NCI-H446 (cell line): ENCODE results near the gene UBE2H.
"Not testable (repeated sequence)": the region's sequence is repeated elsewhere in the genome, so short reads cannot be mapped to it uniquely, and the experiment has no call there.

Source experiments
- DNase-seq, 2 experiments: peaks; one replicate each; lab custom pipeline; 2025; lab: John Stamatoyannopoulos, UW

Gene UBE2H

DNA sequence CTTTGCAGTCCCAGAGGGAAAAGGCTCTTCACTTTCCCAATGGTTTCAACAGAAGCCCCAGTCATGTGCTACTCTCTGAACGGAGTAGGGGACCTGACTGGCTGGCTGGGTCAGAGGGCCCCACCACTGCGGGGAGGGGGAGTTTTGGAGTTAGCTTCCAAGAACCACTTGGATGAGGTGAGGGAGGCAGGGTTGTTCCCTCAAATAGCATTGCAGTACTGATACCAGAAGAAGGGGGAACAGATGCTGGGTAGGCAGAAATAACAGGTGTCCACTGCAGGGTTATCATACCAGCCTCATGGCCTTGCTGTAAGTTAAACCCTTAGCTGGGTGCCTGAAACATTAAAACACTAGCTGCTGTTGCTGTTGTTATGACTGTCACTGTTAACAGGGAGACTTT is 131.3 kb downstream of the UBE2H start:
- DNase-seq = no peak

DNA sequence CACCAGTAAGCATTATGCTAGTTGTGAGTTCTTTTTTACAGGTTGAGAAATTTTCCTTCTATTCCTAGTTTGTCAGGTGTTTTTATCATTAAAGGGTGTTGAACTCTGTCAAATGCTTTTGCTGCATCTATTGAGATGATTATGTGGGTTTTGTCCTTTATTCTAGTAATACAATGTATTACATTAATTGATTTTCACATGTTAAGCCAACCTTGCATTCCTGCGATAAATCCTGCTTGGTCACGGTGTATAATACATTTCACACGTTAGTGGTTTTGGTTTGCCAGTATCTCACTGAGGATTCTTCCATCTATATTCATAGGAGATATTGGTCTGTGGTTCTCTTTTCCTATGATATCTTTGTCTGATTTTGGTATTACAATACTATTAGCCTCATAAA is 136.0 kb downstream of the UBE2H start:
- no peak for DNase-seq

DNA sequence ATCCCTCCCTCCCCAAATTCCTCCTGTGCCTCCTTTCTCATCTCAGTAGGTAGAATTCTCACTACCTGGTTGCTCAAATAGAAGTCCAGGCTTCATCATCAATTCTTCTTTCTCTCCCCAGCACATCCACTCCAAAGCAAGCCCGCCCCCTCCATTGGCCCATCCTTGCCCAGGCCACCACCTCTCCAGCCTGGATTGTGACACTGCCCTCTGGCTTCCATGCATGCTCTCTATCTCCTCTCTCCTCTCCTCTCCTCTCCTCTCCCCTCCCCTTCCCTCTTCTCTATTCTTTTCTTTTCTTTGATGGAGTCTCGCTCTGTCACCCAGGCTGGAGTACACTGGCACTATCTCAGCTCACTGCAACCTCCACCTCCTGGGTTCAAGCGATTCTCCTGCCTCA is 144.9 kb downstream of the UBE2H start:
- DNase-seq = no peak

DNA sequence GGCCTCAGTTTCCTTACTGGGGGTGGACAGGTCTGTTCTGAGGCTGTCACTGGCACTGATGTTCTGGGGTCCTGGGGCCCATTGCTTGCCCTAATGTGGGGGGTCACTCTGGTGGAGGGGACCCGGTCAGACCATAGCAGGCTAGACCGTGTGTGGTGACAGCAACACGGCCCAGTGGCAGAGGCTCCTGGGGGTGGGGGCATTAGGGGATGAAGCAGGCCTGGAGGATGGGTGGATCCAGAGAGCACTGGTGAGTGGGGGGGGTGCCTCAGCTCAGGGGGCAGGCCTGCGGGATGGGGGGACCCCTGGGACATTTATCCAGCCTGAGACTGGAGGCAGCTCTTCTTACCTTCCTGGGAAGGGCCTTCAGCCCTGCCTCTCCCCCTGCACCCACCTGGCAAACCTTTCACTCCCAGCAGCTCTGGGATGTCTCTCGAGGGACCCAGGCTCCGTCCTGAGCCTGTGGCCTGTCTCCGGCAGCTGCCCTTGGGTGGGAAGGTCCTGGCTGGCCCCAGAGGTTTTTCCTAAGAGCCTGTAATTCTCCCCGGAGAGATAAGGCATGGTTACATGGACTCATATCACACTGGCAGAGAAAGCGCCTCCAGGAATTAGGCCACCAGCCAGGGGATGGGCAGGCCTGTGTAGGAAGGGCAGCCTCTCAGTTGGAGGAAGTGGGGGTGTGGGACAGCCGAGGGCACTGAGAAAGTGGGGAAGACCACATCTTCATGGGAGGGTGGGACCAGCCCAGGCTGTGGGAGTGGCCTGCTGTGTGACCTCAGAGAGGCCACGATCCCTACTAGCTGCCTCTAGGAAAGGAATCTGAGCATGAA is 147.7 kb downstream of the UBE2H start:
- DNase-seq = no peak

DNA sequence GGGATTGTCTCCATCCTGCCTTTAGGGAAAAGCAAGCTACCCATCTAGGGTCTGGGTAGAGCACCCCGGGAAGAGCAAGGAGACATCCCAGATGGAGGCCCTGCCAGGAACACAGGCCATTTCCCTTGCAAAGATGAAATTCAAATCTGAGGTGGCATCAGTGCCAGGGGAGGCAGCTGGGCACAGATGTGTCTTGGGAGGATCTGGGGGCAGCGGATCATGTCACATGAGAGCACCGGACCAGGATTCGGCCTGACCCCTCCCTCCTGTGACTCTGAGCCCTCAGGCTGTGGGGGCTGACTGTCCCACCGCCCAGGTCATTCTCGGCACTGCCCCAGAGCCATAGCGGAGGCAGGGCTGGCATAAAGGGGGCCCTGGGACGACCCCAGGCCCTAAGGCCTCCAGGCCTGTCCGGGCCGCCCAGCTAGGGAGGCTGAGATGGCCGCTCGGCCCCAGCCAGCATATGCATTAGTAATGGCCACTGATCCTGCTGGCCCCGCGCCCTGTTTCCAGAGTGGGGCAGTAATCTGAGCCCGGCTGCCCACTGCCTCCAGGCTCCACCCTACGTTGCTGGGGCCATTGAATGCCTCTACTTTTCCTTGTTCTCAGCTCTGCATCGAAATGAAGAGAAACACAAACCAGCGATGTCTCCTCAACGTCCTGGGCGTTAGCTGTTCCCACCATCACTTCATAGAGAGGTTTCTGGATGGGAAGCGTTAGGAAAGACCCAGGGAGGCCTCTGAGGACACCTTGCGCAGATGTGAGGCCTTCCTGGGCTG is 148.5 kb downstream of the UBE2H start:
- DNase-seq = no peak

DNA sequence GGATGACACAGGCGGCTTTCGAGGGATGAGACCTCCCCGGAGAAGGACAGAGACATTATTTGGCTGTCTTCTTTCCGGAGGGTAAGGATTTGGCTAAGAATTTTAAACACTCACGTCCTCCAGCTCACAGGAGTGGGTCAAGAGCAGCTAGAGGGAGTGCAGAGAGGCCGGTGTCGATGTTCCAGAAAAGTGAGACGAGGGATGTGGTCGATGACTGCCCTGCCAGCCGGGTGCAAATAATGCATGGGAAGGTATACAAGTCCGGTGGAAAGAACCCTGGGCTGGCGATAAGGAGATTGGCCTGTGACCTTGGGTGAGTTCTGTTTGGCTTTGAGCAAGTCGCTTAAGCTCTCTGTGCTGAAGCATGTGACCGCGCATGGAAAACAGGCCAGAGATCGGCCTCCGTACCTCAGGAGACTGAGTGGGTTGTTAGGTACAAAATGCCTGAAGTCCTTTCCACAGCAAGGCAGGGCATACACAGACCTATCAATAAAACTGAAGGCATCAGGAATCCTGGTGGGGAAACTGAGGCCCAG is 149.1 kb downstream of the UBE2H start:
- DNase-seq = no peak

DNA sequence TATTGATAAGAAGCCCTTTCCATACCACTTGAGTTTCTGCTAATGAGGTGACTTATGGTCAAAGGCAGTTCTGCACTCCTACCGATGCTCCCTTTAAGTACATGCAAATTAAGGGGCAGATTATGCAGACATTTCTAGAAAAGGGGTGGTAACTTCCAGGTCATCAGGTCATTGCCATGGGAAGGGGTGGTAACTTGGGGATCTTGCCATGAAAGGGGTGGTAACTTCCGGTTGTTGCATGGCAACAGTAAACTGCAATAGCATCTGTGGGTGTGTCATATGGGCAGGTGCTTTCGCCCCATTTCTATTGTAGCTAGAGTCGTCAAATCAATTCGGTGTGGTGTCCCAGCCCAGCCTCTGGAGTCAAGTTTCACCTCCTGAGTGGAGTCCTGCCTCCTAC is 150.9 kb downstream of the UBE2H start:
- DNase-seq = no peak

DNA sequence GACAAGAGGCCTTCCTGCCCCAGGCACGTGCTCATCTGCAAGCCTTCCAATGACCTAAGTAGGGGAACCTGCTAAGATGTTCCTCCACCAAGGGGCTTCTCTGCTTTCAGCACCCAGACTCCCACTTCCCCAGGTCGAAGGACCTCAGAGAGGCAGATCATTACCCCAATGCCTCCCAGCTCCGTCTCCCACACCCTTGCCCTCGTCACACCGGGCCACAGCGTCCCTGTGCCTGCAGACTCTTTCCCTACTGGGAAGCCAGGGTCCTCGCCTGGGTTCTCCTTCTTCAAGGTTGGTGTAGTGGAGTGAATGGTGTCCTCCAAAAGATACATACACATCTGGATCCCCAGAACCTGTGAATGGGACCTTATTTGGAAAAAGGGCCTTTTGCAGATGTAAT is 151.9 kb downstream of the UBE2H start:
- no peak for DNase-seq

DNA sequence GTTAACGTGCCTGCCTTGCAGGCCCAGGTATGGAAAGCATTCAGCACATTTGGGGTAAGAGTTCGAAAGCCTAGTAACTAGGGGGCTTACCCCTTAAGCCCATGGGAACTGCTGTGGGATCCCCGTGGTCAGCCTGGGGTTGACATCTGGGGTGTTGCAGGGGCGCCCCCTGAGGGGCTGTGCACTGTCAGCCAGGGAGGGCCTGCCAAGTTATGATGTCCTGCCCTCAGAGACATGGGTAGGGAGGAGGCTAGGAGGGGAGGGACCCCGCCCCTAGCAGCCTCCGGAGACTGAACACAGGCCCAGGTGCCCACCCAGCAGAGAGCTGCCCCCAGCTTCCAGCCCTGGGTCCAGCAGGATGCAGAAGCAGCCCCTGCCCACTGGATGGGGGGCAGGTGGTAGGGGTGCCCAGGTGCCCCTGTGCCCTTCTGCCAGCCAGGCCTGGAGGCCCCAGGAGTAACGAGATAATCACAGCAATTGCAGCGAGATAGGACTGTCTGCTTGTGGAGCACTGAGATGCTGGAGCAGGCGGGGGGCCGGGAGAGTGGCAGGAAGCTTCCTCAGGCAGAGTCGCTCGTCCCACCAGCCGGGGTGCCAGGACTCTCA is 153.3 kb downstream of the UBE2H start:
- no peak for DNase-seq

DNA sequence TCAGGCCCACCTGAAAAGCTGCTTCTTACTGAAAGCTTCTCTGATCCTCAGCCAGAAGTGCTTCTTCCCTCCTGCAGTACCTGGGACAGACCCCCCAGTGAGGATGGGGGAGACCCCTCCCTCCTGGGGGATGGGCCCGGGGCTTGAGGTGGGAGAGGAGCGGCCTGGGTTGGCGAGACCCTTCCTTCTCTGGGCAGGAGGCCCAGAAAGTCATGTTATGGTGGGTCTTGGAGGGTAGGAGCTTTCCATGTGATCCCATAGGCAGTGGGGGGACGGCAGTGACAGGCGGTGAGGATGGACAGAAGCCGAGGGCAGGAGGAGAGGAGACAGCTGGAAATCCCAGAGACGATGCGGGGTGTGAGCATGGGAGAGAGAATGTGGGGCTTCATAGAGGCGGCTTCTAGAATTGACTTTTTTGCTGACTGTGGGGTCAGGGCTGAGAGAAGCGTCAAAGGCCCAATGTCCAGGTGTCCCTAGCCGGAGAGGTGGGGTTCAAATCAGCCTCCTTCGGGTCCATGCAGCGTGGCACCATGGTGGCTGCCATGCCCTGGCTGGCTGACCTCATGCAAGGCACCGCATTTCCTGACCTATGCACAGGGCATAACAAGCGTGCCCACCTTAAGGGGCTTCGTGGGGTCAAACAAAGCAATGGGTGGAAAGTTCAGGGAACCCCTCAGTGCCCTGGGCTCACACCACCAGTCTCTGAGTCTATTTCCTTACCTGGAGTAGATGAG is 154.0 kb downstream of the UBE2H start:
- DNase-seq = no peak

DNA sequence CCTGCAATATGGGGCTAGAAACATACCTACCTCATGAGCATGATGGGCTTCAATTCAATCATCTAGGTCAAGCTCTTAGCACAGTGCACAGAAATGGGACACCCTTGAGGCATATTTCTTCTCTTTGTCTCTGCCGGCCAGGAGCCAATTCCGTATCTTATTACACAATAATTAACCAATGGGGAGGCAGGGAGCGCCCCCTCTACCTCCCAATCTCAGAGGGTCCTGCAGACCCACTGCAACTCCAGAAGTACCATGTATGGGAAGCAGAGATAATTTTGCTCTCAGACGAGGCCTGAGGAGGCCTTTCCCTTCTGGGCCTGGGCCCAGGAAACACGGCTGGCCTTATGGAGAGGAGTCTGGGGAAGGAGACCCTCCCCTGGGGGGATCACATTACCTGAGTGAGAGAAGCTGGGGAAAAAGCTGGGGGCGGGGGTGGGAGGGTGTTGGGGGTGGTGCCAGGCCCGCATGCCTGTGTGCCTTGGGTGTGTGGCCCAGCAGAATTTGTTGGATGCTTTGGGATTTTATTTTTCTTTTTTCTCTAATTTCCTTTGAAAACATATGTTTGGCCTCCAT is 155.5 kb downstream of the UBE2H start:
- no peak for DNase-seq

DNA sequence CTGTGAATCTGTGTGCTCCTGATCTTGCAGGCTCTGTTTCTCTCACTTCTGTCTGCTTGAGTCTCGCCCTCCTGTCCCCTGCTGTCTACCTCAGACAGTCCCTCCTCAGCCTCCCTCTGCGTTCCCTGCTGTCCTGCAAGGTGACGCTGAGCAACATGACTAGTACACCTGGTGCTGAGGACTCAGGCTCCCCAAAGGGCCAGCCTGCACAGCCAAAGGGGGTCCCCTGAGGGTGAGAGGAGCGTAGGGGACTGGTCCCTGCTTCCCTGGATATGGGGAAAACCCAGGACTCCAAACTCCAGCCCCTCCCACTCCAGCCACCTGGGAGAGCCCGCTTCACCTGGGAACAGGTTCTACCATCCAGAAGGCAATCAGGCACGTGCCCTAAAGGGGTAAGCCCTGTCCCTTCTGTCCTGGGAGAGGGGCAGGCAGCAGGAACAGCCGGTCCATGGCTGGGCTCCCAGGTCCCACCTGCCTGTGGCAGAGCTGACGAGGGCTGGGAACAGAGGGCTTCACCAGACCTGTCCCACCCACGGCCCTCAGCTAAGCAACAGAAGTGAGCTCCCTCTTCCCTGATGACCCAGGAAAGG is 156.5 kb downstream of the UBE2H start:
- no peak for DNase-seq

DNA sequence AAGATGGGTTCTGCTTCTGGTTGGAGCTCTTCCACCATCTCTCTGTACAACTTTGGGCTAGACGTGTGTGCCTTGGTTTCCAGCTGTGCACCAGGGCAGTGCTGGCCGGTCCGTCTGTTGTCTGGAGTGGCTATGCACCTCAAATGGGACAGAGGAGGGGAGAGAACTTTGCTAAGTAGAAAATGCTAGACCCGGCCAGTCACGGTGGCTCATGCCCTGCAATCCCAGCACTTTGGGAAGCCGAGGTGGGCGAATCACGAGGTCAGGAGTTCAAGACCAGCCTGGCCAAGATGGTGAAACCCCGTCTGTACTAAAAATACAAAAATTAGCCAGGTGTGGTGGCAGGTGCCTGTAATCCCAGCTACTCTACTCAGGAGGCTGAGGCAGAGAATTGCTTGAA is 158.3 kb downstream of the UBE2H start:
- not testable (repeated sequence) for DNase-seq

DNA sequence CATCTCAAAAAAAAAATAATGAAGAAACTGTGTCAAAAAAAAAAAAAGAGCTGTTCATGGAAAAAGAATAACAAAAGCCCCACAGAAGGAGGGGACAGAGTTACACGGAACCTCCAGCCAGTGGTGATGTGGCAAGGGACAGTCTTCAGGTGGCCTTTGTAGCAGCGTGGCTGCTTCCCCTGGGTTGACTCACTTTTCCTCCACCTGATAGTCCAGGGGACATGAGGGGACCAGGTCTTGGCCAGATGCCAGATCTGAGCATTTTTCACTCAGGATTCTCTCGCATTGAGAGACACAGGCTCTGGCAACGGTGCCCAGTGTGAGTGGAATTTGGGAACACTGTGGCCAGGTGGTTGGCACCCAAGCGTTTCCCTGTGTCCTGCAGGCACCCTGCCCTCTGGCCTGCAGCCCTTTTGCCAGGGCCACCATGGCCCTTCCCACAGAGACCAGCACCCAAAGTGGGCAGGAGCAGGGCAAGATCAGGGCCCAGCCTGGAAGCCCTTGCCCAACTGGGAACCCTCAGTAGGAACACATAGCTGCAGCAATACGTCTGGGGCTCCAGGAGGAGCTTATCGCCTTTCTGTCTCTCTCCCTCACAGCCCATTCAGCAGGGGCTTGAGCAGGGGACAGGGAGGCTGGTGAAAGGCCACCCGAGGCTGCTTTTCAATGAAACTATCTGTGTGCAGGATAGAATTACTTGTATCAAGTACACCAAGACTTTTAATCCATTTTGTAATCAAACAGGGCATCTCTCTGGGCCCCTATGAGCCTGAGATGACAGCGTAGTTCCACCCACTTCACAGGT is 159.1 kb downstream of the UBE2H start:
- no peak for DNase-seq

DNA sequence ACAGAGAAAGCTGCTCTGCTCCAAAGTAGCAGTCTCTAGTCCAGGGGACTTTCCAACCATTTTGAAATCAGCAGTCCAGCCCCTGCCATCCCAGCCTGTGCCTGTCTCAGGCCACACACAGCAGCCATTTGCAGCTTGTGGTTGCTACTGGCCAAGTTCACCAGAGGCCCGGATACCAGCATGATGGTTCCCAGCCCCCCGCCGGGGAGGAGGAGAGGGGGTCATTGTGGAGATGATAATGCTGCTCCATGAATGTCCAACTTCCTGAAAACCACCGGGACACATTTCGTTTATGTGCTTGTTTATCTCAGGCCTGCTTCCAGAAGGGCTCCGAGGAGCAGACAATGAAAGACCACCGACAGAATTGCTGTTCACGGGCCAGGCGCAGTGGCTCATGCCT is 160.0 kb downstream of the UBE2H start:
- no peak for DNase-seq

DNA sequence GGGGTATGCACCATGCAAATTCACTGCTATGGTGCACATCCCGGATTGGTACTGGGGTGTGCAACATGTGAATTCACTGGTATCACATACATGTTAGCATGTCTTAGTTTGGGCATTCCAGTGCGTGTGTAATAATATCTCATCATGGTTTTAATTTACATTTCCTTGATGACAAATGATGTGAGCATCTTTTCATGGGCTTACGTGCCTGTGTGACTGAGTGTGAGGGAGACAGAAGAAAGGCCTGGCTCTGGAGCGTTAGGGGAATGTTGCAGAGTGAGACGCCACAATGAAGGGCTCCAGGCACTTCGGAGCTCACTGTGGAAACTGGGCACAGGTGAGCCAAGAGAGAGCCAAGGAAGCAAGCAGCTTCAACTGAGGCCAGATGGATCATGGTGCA is 162.6 kb downstream of the UBE2H start:
- DNase-seq = no peak

DNA sequence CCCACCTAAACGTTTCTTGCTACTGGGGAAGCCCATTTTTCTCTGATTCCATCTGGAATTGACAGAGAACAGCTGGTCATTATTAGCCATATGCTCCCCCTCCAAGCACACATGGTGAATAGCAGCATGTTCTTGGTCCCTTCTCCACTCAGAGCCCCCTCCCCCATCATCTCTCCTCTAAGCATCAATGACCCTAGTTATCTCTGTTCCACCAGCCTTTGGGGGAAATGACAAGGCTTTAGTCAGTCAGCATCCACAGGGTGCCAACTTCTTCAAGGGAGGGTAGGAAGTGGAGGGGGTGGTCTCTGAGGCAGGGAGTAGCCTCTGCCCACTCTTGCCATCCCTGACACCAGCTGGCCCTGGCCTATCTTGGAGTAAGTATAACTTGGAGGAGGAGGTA is 163.1 kb downstream of the UBE2H start:
- DNase-seq = no peak

DNA sequence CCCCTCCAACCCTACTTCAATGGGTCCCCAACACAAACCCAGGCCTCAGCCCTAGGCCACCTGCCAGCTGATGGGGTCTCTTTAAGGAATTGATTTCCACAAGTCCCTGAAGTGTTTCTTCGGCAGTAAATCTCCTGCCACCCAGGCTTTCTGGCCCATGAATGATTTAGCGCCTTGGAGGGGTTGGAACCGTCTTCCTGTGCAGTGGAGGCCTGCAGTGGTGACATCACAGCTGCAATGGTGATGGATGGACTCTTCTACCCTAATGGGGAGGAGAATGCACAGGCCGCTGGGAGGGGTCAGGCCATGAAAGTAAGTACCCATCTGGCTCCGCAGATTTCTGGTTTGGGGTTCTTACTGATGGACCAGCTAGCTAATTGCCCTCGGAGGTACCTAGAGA is 163.8 kb downstream of the UBE2H start:
- no peak for DNase-seq

DNA sequence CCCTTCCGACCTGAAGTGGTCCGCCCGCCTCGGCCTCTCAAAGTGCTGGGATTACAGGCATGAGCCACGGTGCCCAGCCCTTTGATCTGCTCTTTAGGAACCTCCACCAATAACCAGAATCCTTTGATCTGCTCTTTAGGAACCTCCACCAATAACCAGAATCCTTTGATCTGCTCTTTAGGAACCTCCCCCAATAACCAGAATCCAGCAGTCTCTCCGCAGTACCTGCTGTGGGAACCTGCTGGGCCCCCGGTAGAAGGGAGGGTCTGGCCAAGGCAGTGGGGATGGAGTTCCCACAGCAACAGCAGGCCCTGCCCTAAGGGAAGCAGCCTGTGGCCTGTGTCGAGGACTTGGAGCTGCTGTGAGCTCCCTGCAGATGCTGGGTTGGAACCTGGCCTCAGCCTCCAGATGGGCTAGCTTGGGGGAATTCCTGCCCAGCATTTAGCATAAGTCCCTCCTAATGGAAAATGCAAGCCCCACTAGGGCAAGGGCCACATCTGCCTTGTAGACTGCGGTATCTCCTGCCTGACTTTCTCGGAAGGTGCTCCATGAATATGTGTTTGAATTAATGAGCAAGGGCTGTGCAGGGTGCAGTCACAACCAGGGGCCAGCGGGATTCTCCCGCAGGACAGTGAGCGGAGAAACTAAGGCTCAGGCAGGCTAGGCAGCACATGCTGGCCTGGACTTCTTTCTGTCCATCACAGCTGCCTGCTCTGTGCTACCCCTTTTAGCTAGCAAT is 165.8 kb downstream of the UBE2H start:
- peak in 1 of 2 experiments; percentile 17 for DNase-seq
